GM13977 (cell line): Measurements from ENCODE around the gene FILIP1L.

ENCODE experiments used
- DNase-seq: peaks from one replicate; pipeline ENCODE4 v3.0.0; 2012; ENCODE audit warnings: low spot score
- in situ Hi-C: fragments of 300-500 bp; cut with MboI; formaldehyde crosslinking; loops from one replicate; pipeline ENCODE4 v1.12.0; 2022; ENCODE audit warnings: low sequenced_read_pairs, low pct_unique_long_range_greater_than_20kb, mixed read lengths, inconsistent platforms; ENCODE audit not compliant: unreplicated experiment
- TF ChIP-seq, protein P1 (sequence below): IDR thresholded peaks from 2 replicates; pipeline ENCODE4 v1.5.1; 2012; ENCODE audit warnings: mild to moderate bottlenecking, control low read depth; ENCODE audit not compliant: insufficient read depth; ENCODE audit errors: extremely low read depth, missing control alignments

Gene FILIP1L

GRCh38 chr3:100081986-100082692 lies 32.2 kb downstream of the FILIP1L start:
- in situ Hi-C loops = no loop called here
- no peak for DNase-seq
- TF ChIP-seq, protein P1, sequence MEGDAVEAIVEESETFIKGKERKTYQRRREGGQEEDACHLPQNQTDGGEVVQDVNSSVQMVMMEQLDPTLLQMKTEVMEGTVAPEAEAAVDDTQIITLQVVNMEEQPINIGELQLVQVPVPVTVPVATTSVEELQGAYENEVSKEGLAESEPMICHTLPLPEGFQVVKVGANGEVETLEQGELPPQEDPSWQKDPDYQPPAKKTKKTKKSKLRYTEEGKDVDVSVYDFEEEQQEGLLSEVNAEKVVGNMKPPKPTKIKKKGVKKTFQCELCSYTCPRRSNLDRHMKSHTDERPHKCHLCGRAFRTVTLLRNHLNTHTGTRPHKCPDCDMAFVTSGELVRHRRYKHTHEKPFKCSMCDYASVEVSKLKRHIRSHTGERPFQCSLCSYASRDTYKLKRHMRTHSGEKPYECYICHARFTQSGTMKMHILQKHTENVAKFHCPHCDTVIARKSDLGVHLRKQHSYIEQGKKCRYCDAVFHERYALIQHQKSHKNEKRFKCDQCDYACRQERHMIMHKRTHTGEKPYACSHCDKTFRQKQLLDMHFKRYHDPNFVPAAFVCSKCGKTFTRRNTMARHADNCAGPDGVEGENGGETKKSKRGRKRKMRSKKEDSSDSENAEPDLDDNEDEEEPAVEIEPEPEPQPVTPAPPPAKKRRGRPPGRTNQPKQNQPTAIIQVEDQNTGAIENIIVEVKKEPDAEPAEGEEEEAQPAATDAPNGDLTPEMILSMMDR = no peak

GRCh38 chr3:100081311-100081710 lies 33.0 kb downstream of the FILIP1L start:
- DNase-seq = no peak
- in situ Hi-C loops = no loop called here
- TF ChIP-seq, protein P1 = no peak

GRCh38 chr3:100080573-100080972 lies 33.7 kb downstream of the FILIP1L start:
- in situ Hi-C loops = no loop called here
- DNase-seq = no peak
- TF ChIP-seq, protein P1 = no peak

DNA sequence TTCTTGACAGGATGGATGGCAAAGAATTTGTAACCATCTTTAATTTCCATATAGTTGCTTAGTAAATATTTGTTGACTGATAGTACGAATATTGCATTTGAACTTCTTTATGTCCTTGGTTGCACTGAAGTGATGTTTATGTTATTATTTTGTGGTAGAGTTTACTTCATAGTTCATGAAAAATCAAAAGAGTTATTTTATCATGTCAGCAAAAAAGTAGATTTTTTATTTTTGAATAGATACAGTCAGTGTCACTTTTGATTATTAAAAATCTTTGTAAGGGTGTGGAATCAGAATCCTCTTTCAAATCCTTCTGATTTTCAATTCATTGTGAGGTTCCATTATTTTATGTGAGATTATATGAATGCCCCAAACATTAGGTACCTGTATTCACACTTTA lies 35.0 kb downstream of the FILIP1L start:
- in situ Hi-C loops = loop anchor here (10.0 kb wide), 1 partner anchor 175 kb away; no protein-coding TSS in a partner anchor
- TF ChIP-seq, protein P1 = no peak

DNA sequence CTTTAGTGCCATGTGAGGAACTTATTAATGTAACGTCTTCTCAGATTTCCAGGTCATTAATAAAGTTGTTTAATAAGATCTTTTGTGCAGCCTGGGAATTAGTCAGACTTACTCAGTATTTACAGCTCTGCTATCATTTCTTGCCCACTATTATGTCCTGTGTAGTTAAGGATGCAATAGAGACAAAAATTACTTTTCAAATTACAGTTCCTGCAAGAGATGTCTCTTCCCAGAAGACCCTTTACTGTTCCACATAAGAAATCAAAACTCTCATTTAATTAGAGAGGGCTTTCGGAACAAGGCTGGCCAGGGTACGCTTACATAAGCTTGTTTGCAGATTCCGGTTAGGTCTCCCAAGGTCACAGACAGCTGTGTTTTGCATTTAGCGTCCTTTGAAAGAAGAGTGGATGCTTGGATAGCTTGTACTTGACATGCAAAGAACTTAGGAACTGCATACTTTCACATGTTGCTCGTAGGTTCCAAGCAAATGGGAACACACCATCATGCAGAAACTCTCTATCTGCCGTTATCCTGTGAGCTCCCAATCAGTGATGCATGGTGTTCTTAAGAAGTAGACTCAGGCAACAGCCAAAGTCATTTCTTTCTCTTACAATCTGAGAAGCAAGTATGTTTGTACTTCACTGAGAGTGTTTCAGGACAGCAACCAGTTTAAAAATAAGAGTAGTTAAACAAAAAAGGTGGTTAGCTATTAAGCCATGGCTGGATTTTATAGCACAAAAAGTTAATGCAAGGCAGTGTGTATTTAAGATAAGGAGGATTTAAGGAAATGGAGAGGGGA lies 37.4 kb downstream of the FILIP1L start:
- DNase-seq = no peak
- TF ChIP-seq, protein P1 = no peak
- in situ Hi-C loops = loop anchor here (10.0 kb wide), 1 partner anchor 178 kb away; no protein-coding TSS in a partner anchor

More for the DNA sequence above, 35.0 kb downstream of the FILIP1L start:
- no peak for DNase-seq

GRCh38 chr3:100075851-100076730 lies 38.2 kb downstream of the FILIP1L start:
- DNase-seq = no peak
- in situ Hi-C loops = loop anchor here (10.0 kb wide), 1 partner anchor 179 kb away; no protein-coding TSS in a partner anchor

More at GRCh38 chr3:100075851-100076730, 38.2 kb downstream of the FILIP1L start:
- TF ChIP-seq, protein P1 = no peak
